Measurements from ENCODE around the gene EGLN1.

The EGLN1 gene

DNA sequence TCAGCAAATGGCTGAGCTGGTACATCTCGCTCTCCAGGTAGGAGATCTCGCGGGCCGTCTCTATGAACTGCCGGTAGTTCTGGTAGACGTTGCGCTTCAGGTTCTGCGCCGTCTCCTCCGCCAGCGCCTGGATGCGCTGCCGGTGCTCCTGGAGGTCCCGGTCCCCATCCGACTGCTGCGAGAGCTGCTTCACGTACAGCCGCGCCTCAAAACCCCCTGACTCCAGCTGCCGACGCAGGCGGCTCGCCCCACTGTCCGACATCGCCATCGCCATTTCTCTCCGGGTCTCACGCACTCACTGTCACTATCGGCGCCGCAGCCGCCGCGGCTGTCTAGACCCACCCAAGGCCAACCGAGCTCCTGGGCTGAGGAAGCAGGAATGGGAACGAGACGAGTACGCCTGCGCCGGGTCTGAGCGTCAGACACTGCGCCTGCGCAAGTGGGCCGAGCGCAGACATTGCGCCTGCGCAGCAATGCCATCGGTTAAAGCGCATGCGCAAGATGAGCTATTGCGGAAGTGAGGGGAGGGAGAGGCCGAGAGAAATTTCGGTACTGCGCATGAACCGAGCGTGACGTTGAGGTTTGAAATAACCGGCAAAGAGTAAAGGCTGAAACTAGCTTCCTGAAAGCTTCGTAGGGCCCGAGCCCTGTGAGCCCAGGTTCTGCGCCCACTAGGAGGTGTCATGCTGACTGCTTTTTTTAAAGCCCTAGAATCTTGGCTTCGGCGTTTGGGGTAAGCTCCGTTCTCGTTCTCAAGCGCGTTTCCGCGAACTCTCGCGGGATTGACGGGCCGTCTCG lies 84.4 kb downstream of the EGLN1 start, which contains the start of gene EXOC8 (continued):
- TF ChIP-seq, protein P1, sequence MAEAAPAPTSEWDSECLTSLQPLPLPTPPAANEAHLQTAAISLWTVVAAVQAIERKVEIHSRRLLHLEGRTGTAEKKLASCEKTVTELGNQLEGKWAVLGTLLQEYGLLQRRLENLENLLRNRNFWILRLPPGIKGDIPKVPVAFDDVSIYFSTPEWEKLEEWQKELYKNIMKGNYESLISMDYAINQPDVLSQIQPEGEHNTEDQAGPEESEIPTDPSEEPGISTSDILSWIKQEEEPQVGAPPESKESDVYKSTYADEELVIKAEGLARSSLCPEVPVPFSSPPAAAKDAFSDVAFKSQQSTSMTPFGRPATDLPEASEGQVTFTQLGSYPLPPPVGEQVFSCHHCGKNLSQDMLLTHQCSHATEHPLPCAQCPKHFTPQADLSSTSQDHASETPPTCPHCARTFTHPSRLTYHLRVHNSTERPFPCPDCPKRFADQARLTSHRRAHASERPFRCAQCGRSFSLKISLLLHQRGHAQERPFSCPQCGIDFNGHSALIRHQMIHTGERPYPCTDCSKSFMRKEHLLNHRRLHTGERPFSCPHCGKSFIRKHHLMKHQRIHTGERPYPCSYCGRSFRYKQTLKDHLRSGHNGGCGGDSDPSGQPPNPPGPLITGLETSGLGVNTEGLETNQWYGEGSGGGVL (tag by site-specific recombination; IDR thresholded peaks at IDR 0.05) = no peak
- TF ChIP-seq, protein P2, sequence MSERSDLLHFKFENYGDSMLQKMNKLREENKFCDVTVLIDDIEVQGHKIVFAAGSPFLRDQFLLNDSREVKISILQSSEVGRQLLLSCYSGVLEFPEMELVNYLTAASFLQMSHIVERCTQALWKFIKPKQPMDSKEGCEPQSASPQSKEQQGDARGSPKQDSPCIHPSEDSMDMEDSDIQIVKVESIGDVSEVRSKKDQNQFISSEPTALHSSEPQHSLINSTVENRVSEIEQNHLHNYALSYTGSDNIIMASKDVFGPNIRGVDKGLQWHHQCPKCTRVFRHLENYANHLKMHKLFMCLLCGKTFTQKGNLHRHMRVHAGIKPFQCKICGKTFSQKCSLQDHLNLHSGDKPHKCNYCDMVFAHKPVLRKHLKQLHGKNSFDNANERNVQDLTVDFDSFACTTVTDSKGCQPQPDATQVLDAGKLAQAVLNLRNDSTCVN (tag by site-specific recombination; optimal IDR thresholded peaks at IDR 0.05) = peak; percentile 94
- TF ChIP-seq ZNF223 (tag by site-specific recombination; IDR thresholded peaks at IDR 0.05) (no peak), ZNF658 (tag by site-specific recombination; IDR thresholded peaks at IDR 0.05) (no peak), ZBTB8A (tag by site-specific recombination; IDR thresholded peaks at IDR 0.05) (peak; percentile 99), BCL11A (tag by site-specific recombination; IDR thresholded peaks at IDR 0.05; ENCODE audit: low read depth) (no peak)

DNA sequence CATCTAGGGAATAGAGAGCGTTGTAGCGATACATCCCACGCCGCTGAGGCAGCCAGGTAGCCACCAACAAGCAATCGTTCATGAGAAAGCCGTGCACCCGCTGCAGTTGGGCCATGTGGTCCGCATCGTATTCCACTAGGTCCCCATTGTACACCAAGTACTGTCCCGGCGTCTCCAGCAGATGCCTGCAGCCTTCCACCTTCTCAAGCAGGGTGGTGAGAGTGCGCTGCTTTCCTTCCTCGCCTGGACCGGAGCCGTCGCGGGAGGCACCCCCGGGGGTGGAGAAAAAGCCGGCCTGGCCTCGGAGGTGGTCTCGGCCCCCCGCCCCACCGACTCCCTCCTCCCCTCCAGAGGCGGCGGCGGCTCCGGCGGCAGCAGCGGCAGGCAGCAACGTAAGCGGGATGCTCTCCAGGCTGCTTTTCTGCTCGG lies 85.0 kb downstream of the EGLN1 start:
- Histone ChIP-seq H3K36me3 (ENCODE audit: control insufficient read depth in 2 of 2, insufficient read depth in 1 of 2, low read length in 2 of 2) (peaks cover 14 to 25% of the 10 kb centered on the region in 2 experiments), H3K4me3 (ENCODE audit: low read depth, low read length) (peak overlapping the region; percentile 68), H3K4me1 (ENCODE audit: control insufficient read depth, insufficient read depth, low read length) (peaks cover 12% of the 10 kb centered on the region), H3K9me3 (ENCODE audit: control insufficient read depth, insufficient read depth, low read depth, low read length) (no peaks in the 10 kb centered on the region), H3K27ac (ENCODE audit: extremely low read depth, low read depth, low read length) (peak overlapping the region; percentile 83)
- CTCF ChIA-PET = interaction anchor here (0.8 to 1.8 kb wide), 5 partner anchors 12 to 255 kb away, joined by 3 to 9 read pairs (median 6); no protein-coding TSS in a partner anchor
- POLR2A ChIA-PET = interaction anchor here (0.7 to 2.7 kb wide), 15 partner anchors 10 to 358 kb away, joined by 3 to 21 read pairs (median 6); partner anchors contain the start of genes ARV1, GNPAT and TTC13
- TF ChIP-seq ZNF777 (tag by site-specific recombination; IDR thresholded peaks at IDR 0.05; ENCODE audit: borderline replicate concordance) (no peak), GLIS2 (tag by site-specific recombination; IDR thresholded peaks at IDR 0.05) (peak; percentile 97), ZNF394 (tag by site-specific recombination; IDR thresholded peaks at IDR 0.05; ENCODE audit: borderline replicate concordance) (no peak), ZNF48 (tag by site-specific recombination; IDR thresholded peaks at IDR 0.05) (no peak), ZNF112 (tag by site-specific recombination; IDR thresholded peaks at IDR 0.05) (no peak), ZIC2 (tag by site-specific recombination; IDR thresholded peaks at IDR 0.05) (peak; percentile 50), ZNF521 (tag by site-specific recombination; IDR thresholded peaks at IDR 0.05) (no peak), ZNF341 (tag by site-specific recombination; IDR thresholded peaks at IDR 0.05; ENCODE audit: low read depth) (peak; percentile 13; the same call in 1 of the 2 replicates), GFI1B (tag by site-specific recombination; IDR thresholded peaks at IDR 0.05) (0 out of 2 replicates have a peak, but pooled peaks have one; percentile 4), ZNF121 (tag by site-specific recombination; IDR thresholded peaks at IDR 0.05) (no peak), ZBTB7A (tag by site-specific recombination; IDR thresholded peaks at IDR 0.05; ENCODE audit: low read depth) (0 out of 2 replicates have a peak, but pooled peaks have one; percentile 34), ZNF350 (tag by site-specific recombination; IDR thresholded peaks at IDR 0.05) (no peak), BCL11A (tag by site-specific recombination; IDR thresholded peaks at IDR 0.05; ENCODE audit: low read depth) (no peak), ZNF140 (tag by site-specific recombination; IDR thresholded peaks at IDR 0.05) (no peak), ZNF843 (tag by site-specific recombination; IDR thresholded peaks at IDR 0.05) (no peak), ZSCAN23 (tag by site-specific recombination; IDR thresholded peaks at IDR 0.05) (no peak), SP7 (tag by site-specific recombination; IDR thresholded peaks at IDR 0.05) (0 out of 2 replicates have a peak, but pooled peaks have one; percentile 14), ZBTB48 (tag by site-specific recombination; IDR thresholded peaks at IDR 0.05) (0 out of 2 replicates have a peak, but pooled peaks have one; percentile 26), GLIS1 (tag by site-specific recombination; IDR thresholded peaks at IDR 0.05) (peak; percentile 99)
- TF ChIP-seq, protein P3, sequence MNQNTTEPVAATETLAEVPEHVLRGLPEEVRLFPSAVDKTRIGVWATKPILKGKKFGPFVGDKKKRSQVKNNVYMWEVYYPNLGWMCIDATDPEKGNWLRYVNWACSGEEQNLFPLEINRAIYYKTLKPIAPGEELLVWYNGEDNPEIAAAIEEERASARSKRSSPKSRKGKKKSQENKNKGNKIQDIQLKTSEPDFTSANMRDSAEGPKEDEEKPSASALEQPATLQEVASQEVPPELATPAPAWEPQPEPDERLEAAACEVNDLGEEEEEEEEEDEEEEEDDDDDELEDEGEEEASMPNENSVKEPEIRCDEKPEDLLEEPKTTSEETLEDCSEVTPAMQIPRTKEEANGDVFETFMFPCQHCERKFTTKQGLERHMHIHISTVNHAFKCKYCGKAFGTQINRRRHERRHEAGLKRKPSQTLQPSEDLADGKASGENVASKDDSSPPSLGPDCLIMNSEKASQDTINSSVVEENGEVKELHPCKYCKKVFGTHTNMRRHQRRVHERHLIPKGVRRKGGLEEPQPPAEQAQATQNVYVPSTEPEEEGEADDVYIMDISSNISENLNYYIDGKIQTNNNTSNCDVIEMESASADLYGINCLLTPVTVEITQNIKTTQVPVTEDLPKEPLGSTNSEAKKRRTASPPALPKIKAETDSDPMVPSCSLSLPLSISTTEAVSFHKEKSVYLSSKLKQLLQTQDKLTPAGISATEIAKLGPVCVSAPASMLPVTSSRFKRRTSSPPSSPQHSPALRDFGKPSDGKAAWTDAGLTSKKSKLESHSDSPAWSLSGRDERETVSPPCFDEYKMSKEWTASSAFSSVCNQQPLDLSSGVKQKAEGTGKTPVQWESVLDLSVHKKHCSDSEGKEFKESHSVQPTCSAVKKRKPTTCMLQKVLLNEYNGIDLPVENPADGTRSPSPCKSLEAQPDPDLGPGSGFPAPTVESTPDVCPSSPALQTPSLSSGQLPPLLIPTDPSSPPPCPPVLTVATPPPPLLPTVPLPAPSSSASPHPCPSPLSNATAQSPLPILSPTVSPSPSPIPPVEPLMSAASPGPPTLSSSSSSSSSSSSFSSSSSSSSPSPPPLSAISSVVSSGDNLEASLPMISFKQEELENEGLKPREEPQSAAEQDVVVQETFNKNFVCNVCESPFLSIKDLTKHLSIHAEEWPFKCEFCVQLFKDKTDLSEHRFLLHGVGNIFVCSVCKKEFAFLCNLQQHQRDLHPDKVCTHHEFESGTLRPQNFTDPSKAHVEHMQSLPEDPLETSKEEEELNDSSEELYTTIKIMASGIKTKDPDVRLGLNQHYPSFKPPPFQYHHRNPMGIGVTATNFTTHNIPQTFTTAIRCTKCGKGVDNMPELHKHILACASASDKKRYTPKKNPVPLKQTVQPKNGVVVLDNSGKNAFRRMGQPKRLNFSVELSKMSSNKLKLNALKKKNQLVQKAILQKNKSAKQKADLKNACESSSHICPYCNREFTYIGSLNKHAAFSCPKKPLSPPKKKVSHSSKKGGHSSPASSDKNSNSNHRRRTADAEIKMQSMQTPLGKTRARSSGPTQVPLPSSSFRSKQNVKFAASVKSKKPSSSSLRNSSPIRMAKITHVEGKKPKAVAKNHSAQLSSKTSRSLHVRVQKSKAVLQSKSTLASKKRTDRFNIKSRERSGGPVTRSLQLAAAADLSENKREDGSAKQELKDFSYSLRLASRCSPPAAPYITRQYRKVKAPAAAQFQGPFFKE (tag by site-specific recombination; IDR thresholded peaks at IDR 0.05; ENCODE audit: borderline replicate concordance) = no peak
- TF ChIP-seq, protein P4, sequence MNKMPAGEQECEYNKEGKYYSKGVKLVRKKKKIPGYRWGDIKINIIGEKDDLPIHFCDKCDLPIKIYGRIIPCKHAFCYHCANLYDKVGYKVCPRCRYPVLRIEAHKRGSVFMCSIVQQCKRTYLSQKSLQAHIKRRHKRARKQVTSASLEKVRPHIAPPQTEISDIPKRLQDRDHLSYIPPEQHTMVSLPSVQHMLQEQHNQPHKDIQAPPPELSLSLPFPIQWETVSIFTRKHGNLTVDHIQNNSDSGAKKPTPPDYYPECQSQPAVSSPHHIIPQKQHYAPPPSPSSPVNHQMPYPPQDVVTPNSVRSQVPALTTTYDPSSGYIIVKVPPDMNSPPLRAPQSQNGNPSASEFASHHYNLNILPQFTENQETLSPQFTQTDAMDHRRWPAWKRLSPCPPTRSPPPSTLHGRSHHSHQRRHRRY (tag by site-specific recombination; IDR thresholded peaks at IDR 0.05) = no peak
